PFSK-1 (cell line): ENCODE data around the gene HTT.

Experiments
- POLR2AphosphoS5 ChIP-seq: IDR thresholded peaks from 2 replicates; pipeline ENCODE4 v1.6.1; 2012; ENCODE audit warnings: low read depth, mild to moderate bottlenecking, control low read depth, low read length, moderate library complexity
- SIN3A ChIP-seq: IDR thresholded peaks from 2 replicates; pipeline ENCODE4 v1.6.1; 2012; ENCODE audit warnings: mild to moderate bottlenecking, low read length, moderate library complexity, borderline replicate concordance; ENCODE audit not compliant: insufficient read depth
- TAF1 ChIP-seq: IDR thresholded peaks from 2 replicates; pipeline ENCODE4 v1.6.1; 2012; ENCODE audit warnings: low read length, control low read depth, borderline replicate concordance; ENCODE audit not compliant: insufficient read depth
- TF ChIP-seq, protein P1 (sequence below), 2 experiments: IDR thresholded peaks; 2 replicates each; pipeline versions ENCODE4 v1.6.1 to v1.8.0; 2011 to 2012; ENCODE audit warnings: low read depth in 2 of 2, low read length in 2 of 2, control low read depth in 1 of 2, inconsistent platforms in 1 of 2, mild to moderate bottlenecking in 1 of 2, moderate library complexity in 1 of 2; ENCODE audit not compliant: insufficient read depth in 1 of 2

DNA sequence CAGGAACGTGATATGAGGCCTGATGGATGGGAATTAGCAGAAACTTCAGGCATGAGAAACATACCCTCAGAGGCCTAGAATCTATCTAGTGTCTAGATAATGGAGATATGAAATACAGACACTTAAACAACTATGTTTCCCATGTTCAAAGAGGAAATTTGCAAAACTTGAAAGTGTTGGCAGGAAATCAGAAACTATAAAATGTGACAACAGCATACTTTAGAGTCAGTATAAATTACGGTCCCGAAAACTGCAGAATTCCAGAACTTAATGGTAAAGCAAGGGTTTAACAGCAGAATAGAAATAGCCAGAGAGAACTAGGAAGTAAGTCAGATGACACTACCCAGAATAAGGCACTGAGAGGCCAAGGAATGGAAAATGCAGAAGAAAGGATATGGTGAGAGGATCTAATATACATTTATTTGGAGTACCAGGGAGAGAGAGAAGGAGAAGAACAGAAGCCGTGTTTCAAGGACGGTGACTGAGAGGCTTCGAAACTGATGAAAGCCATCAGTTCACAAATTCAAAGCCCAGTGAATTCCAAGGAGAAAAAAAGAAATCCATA is 7.6 kb upstream of the HTT start:
- TF ChIP-seq POLR2AphosphoS5: no peak
- no peak for TF ChIP-seq SIN3A
- TF ChIP-seq, protein P1, sequence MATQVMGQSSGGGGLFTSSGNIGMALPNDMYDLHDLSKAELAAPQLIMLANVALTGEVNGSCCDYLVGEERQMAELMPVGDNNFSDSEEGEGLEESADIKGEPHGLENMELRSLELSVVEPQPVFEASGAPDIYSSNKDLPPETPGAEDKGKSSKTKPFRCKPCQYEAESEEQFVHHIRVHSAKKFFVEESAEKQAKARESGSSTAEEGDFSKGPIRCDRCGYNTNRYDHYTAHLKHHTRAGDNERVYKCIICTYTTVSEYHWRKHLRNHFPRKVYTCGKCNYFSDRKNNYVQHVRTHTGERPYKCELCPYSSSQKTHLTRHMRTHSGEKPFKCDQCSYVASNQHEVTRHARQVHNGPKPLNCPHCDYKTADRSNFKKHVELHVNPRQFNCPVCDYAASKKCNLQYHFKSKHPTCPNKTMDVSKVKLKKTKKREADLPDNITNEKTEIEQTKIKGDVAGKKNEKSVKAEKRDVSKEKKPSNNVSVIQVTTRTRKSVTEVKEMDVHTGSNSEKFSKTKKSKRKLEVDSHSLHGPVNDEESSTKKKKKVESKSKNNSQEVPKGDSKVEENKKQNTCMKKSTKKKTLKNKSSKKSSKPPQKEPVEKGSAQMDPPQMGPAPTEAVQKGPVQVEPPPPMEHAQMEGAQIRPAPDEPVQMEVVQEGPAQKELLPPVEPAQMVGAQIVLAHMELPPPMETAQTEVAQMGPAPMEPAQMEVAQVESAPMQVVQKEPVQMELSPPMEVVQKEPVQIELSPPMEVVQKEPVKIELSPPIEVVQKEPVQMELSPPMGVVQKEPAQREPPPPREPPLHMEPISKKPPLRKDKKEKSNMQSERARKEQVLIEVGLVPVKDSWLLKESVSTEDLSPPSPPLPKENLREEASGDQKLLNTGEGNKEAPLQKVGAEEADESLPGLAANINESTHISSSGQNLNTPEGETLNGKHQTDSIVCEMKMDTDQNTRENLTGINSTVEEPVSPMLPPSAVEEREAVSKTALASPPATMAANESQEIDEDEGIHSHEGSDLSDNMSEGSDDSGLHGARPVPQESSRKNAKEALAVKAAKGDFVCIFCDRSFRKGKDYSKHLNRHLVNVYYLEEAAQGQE (IDR thresholded peaks at IDR 0.05; ENCODE audit: insufficient read depth in 1 of 2, low read depth in 2 of 2, low read length in 2 of 2): no peak
- no peak for TF ChIP-seq TAF1
